ENCODE data around the gene RNF157.

Gene RNF157

GRCh38 chr17:76236603-76237002, 3.7 kb downstream of the RNF157 start:
- no peaks in the 10 kb centered on the region for H3F3A ChIP-seq (ENCODE audit: control insufficient read depth, insufficient read depth)

GRCh38 chr17:76235883-76236282, 4.4 kb downstream of the RNF157 start:
- no peaks in the 10 kb centered on the region for H3K79me2 ChIP-seq (ENCODE audit: control insufficient read depth, low read length)
- H3K27me3 ChIP-seq (ENCODE audit: control insufficient read depth, low read length): peaks cover 31% of the 10 kb centered on the region
- H3K27ac ChIP-seq (ENCODE audit: low read depth, low read length): no peak overlapping the region
- TF ChIP-seq EZH2phosphoT487 (IDR thresholded peaks at IDR 0.05; ENCODE audit: borderline replicate concordance, low read length) (no peak), CTCF (IDR thresholded peaks at IDR 0.05; ENCODE audit: low read depth, low read length, poor library complexity, severe bottlenecking) (no peak)
- H3K9me2 ChIP-seq (replicated peaks; ENCODE audit: control insufficient read depth, low read length): no peaks in the 10 kb centered on the region
- H3K4me2 ChIP-seq (ENCODE audit: low read length): no peak overlapping the region
- no peak overlapping the region for H3K4me3 ChIP-seq (ENCODE audit: low read length)
- H3K9me3 ChIP-seq (ENCODE audit: control insufficient read depth, insufficient read depth, low read length): no peaks in the 10 kb centered on the region
- H3K36me3 ChIP-seq (ENCODE audit: control insufficient read depth, low read length): no peaks in the 10 kb centered on the region
- no peaks in the 10 kb centered on the region for H4K20me1 ChIP-seq (ENCODE audit: control insufficient read depth, insufficient read depth, low read depth, low read length)
- H3F3A ChIP-seq (ENCODE audit: control insufficient read depth, insufficient read depth): no peaks in the 10 kb centered on the region
- H3K4me1 ChIP-seq (ENCODE audit: control insufficient read depth, low read length): peaks cover 2% of the 10 kb centered on the region; the same call in 1 of the 2 replicates

More at GRCh38 chr17:76236603-76237002, 3.7 kb downstream of the RNF157 start:
- Histone ChIP-seq H3K27ac (ENCODE audit: low read depth, low read length) (no peak overlapping the region), H3K9me2 (replicated peaks; ENCODE audit: control insufficient read depth, low read length) (no peaks in the 10 kb centered on the region), H3K27me3 (ENCODE audit: control insufficient read depth, low read length) (peaks cover 38% of the 10 kb centered on the region), H3K36me3 (ENCODE audit: control insufficient read depth, low read length) (no peaks in the 10 kb centered on the region), H3K4me3 (ENCODE audit: low read length) (no peak overlapping the region), H3K4me2 (ENCODE audit: low read length) (no peak overlapping the region), H3K4me1 (ENCODE audit: control insufficient read depth, low read length) (peaks cover 4% of the 10 kb centered on the region; the same call in 1 of the 2 replicates), H3K9me3 (ENCODE audit: control insufficient read depth, insufficient read depth, low read length) (no peaks in the 10 kb centered on the region), H4K20me1 (ENCODE audit: control insufficient read depth, insufficient read depth, low read depth, low read length) (no peaks in the 10 kb centered on the region), H3K79me2 (ENCODE audit: control insufficient read depth, low read length) (no peaks in the 10 kb centered on the region)
- TF ChIP-seq CTCF (IDR thresholded peaks at IDR 0.05; ENCODE audit: low read depth, low read length, poor library complexity, severe bottlenecking) (no peak), EZH2phosphoT487 (IDR thresholded peaks at IDR 0.05; ENCODE audit: borderline replicate concordance, low read length) (no peak)

GRCh38 chr17:76234354-76234679, 6.0 kb downstream of the RNF157 start:
- no peak for TF ChIP-seq EZH2phosphoT487 (IDR thresholded peaks at IDR 0.05; ENCODE audit: borderline replicate concordance, low read length)
- no peak for TF ChIP-seq CTCF (IDR thresholded peaks at IDR 0.05; ENCODE audit: low read depth, low read length, poor library complexity, severe bottlenecking)
- Histone ChIP-seq H4K20me1 (ENCODE audit: control insufficient read depth, insufficient read depth, low read depth, low read length) (no peaks in the 10 kb centered on the region), H3K36me3 (ENCODE audit: control insufficient read depth, low read length) (no peaks in the 10 kb centered on the region), H3K4me1 (ENCODE audit: control insufficient read depth, low read length) (no peaks in the 10 kb centered on the region), H3F3A (ENCODE audit: control insufficient read depth, insufficient read depth) (no peaks in the 10 kb centered on the region), H3K27me3 (ENCODE audit: control insufficient read depth, low read length) (peaks cover 33% of the 10 kb centered on the region), H3K9me2 (replicated peaks; ENCODE audit: control insufficient read depth, low read length) (no peaks in the 10 kb centered on the region), H3K4me3 (ENCODE audit: low read length) (no peak overlapping the region), H3K79me2 (ENCODE audit: control insufficient read depth, low read length) (no peaks in the 10 kb centered on the region), H3K4me2 (ENCODE audit: low read length) (no peak overlapping the region), H3K9me3 (ENCODE audit: control insufficient read depth, insufficient read depth, low read length) (no peaks in the 10 kb centered on the region), H3K27ac (ENCODE audit: low read depth, low read length) (no peak overlapping the region)

All from DOHH2 (cell line).